Dermis blood vessel endothelial cell (primary cell): ENCODE data around the gene KIF16B. TPM values are rescaled to one million over a fixed set of nuclear protein-coding genes. Genes with fewer than 3 reads are reported as not detected.
"Not testable (repeated sequence)": the region's sequence is repeated elsewhere in the genome, so short reads cannot be mapped to it uniquely, and the experiment has no call there.

Source experiments
- DNase-seq: peaks from one replicate; pipeline ENCODE4 v3.0.0; 2010
- total RNA-seq: library from RNA; depleted of rRNA; stranded (reverse); fragments of >200 nt; gene quantifications from 2 replicates; pipeline ENCODE4 v1.2.3, GENCODE V29; 2014

The KIF16B gene
- total RNA-seq, 1 donor from 2014 or later: 9.7 TPM

GRCh38 chr20:16595376-16595775 lies 22.1 kb upstream of the KIF16B start:
- DNase-seq: no peak

- no peak for DNase-seq
These were observed 16.9 kb upstream of the KIF16B start for GRCh38 chr20:16590041-16590633.

GRCh38 chr20:16589623-16590022 lies 16.4 kb upstream of the KIF16B start:
- DNase-seq: no peak

GRCh38 chr20:16588241-16588640 lies 15.0 kb upstream of the KIF16B start:
- DNase-seq: no peak

GRCh38 chr20:16587066-16587465 lies 13.8 kb upstream of the KIF16B start:
- DNase-seq: no peak

- no peak for DNase-seq
These were observed 10.2 kb upstream of the KIF16B start for GRCh38 chr20:16583474-16583873.

GRCh38 chr20:16581241-16581640 lies 8.0 kb upstream of the KIF16B start:
- DNase-seq: no peak

GRCh38 chr20:16580620-16581019 lies 7.4 kb upstream of the KIF16B start:
- no peak for DNase-seq

GRCh38 chr20:16580147-16580546 lies 6.9 kb upstream of the KIF16B start:
- DNase-seq: no peak

- no peak for DNase-seq
These were observed 3.0 kb upstream of the KIF16B start for GRCh38 chr20:16576219-16576618.

- no peak for DNase-seq
These were observed 2.3 kb upstream of the KIF16B start for GRCh38 chr20:16575390-16576140.

GRCh38 chr20:16574656-16575355 lies 1.6 kb upstream of the KIF16B start:
- DNase-seq: peak; percentile 79

- DNase-seq: no peak
These were observed 1.9 kb downstream of the KIF16B start for GRCh38 chr20:16571333-16571732.

- no peak for DNase-seq
These were observed 3.7 kb downstream of the KIF16B start for GRCh38 chr20:16569246-16570153.

GRCh38 chr20:16566080-16566479 lies 7.2 kb downstream of the KIF16B start:
- no peak for DNase-seq

GRCh38 chr20:16564079-16564478 lies 9.2 kb downstream of the KIF16B start:
- DNase-seq: not testable (repeated sequence)

GRCh38 chr20:16563066-16563806 lies 10.0 kb downstream of the KIF16B start:
- no peak for DNase-seq

GRCh38 chr20:16562259-16562658 lies 11.0 kb downstream of the KIF16B start:
- DNase-seq: no peak

- DNase-seq: no peak
These were observed 12.6 kb downstream of the KIF16B start for GRCh38 chr20:16560661-16561060.

- no peak for DNase-seq
These were observed 13.0 kb downstream of the KIF16B start for GRCh38 chr20:16560216-16560615.

- no peak for DNase-seq
These were observed 16.9 kb downstream of the KIF16B start for GRCh38 chr20:16556301-16556700.

- DNase-seq: no peak
These were observed 17.5 kb downstream of the KIF16B start for GRCh38 chr20:16555754-16556153.
